Neural cell (in vitro differentiated cells): ENCODE data around the gene RUNX1.

Source experiments
- EP300 ChIP-seq: fragments of 450-650 bp; conservative IDR thresholded peaks from 2 replicates; pipeline ENCODE4 v1.6.1; 2014; ENCODE audit warnings: antibody characterized with exemption, mild to moderate bottlenecking, moderate library complexity; ENCODE audit not compliant: poor library complexity, severe bottlenecking
- EZH2 ChIP-seq: fragments of 200-600, 300-800 bp; shearing (Covaris generic), sonication (generic); IDR thresholded peaks from 2 replicates; pipeline ENCODE4 v1.6.1; 2014; ENCODE audit warnings: antibody characterized with exemption, low read length, borderline replicate concordance, mild to moderate bottlenecking; ENCODE audit not compliant: insufficient read depth, poor library complexity, severe bottlenecking
- MXI1 ChIP-seq: fragments of 450-650 bp; conservative IDR thresholded peaks from 2 replicates; pipeline ENCODE4 v1.6.1; 2014; ENCODE audit warnings: antibody characterized with exemption, mild to moderate bottlenecking; ENCODE audit not compliant: poor library complexity, severe bottlenecking
- POLR2AphosphoS5 ChIP-seq: IDR thresholded peaks from 2 replicates; pipeline ENCODE4 v1.6.1; 2012
- RAD21 ChIP-seq: fragments of 450-650 bp; conservative IDR thresholded peaks from 2 replicates; pipeline ENCODE4 v1.6.1; 2014; ENCODE audit warnings: antibody characterized with exemption, mild to moderate bottlenecking, moderate library complexity
- SMC3 ChIP-seq: fragments of 450-650 bp; conservative IDR thresholded peaks from 2 replicates; pipeline ENCODE4 v1.6.1; 2014; ENCODE audit warnings: antibody characterized with exemption, mild to moderate bottlenecking, moderate library complexity; ENCODE audit not compliant: poor library complexity
- TF ChIP-seq, protein P1 (sequence below): fragments of 450-650 bp; IDR thresholded peaks from 2 replicates; pipeline ENCODE4 v1.5.1; 2014; ENCODE audit warnings: antibody characterized with exemption, mild to moderate bottlenecking, moderate library complexity; ENCODE audit not compliant: poor library complexity, severe bottlenecking

- TF ChIP-seq, protein P1, sequence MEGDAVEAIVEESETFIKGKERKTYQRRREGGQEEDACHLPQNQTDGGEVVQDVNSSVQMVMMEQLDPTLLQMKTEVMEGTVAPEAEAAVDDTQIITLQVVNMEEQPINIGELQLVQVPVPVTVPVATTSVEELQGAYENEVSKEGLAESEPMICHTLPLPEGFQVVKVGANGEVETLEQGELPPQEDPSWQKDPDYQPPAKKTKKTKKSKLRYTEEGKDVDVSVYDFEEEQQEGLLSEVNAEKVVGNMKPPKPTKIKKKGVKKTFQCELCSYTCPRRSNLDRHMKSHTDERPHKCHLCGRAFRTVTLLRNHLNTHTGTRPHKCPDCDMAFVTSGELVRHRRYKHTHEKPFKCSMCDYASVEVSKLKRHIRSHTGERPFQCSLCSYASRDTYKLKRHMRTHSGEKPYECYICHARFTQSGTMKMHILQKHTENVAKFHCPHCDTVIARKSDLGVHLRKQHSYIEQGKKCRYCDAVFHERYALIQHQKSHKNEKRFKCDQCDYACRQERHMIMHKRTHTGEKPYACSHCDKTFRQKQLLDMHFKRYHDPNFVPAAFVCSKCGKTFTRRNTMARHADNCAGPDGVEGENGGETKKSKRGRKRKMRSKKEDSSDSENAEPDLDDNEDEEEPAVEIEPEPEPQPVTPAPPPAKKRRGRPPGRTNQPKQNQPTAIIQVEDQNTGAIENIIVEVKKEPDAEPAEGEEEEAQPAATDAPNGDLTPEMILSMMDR = no peak
- no peak for TF ChIP-seq EZH2
- TF ChIP-seq EP300 = no peak
- no peak for TF ChIP-seq POLR2AphosphoS5
- no peak for TF ChIP-seq RAD21
- TF ChIP-seq SMC3 = no peak
- no peak for TF ChIP-seq MXI1
These were observed 229.1 kb downstream of the RUNX1 start for GRCh38 chr21:34820051-34820450.
